IPS-NIHi7 (cell line): Measurements from ENCODE around the gene CHIT1.
A peak's percentile ranks its signal among the peaks of the same experiment; 100 is the strongest.

Experiments
- DNase-seq: peaks from one replicate; pipeline ENCODE4 v3.0.0; 2012; ENCODE audit warnings: mixed read lengths; ENCODE audit errors: extremely low spot score

Gene CHIT1

DNA sequence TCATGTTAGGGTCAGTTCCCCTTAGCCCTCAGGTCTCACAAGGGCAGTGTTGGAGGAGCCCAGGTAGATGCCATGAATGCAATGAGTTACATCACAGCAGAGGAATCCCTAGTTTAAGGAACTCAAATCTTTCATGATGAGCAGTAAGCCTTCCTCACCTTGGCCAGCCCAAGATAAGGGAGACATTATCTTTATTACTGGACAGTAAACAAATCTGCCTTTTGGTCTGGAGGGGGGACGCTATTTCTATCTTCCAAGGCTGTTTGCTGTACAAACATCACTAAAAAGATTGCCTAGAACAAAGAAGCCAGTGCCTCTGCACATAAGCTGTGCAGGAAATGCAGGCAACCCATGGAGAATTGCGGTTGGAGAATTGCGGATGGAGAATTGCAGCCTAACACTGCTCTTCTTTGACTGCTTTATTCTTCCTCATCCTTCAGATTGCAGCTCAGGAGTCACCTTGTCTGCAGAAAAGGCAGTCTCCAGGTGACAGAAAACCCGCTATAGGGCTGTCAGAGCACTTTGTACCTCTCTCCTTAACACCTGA lies 40.7 kb downstream of the CHIT1 start:
- DNase-seq: no peak

DNA sequence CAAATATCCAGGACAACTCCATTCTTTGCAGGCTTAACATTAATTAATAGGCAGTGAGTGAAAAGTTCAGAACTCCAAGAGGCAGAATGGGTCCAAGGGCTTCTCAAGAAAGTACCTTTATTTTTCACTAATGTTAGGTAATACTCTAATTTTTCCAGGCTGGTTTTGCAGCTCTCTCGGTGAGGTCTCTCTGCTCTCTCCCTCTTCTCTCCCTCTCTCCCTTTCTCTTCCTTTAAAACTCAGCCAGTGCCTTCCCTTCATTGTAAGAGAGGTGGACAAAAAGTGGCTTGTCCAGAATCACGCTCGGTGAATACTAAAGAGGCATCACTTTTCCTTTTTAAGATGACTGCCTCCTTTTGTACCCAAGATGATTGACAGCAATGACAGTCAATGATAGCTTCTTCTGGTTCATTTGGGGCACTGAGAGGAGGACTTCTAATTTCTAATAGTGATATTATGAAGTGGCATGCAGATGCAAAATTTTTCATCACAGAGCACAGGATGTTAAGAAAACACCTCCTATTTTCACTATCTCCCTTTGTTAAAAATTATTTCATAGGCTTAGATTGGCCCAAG lies 41.7 kb downstream of the CHIT1 start:
- DNase-seq: no peak

DNA sequence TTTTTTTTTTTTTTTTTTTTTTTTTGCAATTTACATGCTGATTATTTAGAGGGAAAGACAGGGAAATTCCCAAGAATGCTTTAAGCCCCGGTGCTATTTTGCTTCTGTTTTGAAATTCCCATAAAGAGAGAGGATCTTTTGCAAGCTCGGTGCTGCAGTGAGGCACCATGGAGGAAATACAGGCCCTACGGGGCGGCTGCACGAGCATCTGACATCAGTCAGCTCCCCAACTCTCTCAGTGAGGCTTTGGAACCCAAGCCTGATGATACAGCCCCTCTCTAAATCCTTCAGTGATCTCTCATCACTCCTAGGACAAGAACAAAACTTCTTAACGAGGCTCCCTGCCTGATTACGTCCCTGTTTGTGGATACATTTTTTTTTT lies 42.2 kb downstream of the CHIT1 start:
- DNase-seq: no peak

GRCh38 chr1:203186446-203187303 lies 42.8 kb downstream of the CHIT1 start, which contains the start of gene CHI3L1:
Gene CHI3L1 (minus strand): TSS chr1:203186704. CDS start chr1:203186623, 81 bp downstream.
- peak; percentile 51 for DNase-seq

DNA sequence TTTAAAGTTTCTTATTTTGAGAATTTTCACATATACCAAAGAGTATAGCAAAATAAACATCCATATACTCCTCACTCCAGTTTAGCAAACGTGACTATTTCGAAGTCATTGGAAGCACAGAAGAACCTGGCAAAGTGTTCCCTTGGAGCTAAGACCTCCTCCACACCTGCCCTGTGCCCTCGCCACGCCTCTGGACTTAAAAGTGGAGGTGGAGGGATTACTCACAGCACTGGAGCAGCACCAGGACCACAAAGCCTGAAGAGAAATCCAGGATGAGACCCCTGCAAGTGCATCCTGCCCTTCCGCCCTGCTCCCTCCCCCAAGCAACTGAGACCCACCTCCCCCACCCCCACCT lies 43.4 kb downstream of the CHIT1 start:
- no peak for DNase-seq

- DNase-seq: no peak
Observed at GRCh38 chr1:203185585-203185984, 43.9 kb downstream of the CHIT1 start.

DNA sequence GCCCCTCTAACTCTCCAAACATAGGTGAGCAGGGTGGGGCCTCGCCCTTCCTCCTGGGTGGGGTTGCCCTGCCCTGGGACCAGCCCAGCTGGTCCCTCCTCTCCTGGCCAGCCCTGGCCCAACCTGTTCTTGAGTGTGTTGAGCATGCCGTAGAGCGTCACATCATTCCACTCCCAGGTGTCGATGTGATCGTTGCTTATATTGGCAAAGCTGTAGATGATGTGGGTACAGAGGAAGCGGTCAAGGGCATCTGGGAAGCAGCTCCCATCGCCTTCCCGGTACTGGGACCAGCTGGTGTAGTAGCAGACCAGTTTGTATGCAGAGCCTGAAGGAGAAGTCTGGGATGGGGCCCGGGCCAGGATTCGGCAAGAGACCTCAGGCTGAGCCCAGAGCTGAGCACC lies 44.4 kb downstream of the CHIT1 start:
- no peak for DNase-seq

DNA sequence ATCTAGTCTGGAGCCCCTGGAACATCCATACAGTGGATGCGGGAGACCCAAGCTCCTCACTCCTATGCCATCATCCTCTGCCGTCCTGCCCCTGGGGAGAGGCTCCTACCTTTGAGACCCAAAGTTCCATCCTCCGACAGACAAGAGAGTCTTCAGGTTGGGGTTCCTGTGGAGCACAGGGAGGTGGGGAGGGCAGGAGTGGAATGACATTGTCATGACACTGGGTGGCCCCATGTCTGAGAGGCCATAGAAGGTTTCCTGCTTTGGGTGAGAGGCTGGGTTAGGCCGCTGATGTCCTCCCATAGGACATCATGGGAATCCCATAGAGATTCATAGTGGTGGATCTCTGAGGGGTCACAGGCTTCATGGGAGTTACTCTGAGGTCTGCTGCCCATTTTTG lies 45.0 kb downstream of the CHIT1 start:
- no peak for DNase-seq

- no peak for DNase-seq
Observed at GRCh38 chr1:203183828-203184227, 45.6 kb downstream of the CHIT1 start.

GRCh38 chr1:203182387-203182953 lies 47.0 kb downstream of the CHIT1 start:
- no peak for DNase-seq

- DNase-seq: no peak
Observed at GRCh38 chr1:203181586-203182386, 47.7 kb downstream of the CHIT1 start.

DNA sequence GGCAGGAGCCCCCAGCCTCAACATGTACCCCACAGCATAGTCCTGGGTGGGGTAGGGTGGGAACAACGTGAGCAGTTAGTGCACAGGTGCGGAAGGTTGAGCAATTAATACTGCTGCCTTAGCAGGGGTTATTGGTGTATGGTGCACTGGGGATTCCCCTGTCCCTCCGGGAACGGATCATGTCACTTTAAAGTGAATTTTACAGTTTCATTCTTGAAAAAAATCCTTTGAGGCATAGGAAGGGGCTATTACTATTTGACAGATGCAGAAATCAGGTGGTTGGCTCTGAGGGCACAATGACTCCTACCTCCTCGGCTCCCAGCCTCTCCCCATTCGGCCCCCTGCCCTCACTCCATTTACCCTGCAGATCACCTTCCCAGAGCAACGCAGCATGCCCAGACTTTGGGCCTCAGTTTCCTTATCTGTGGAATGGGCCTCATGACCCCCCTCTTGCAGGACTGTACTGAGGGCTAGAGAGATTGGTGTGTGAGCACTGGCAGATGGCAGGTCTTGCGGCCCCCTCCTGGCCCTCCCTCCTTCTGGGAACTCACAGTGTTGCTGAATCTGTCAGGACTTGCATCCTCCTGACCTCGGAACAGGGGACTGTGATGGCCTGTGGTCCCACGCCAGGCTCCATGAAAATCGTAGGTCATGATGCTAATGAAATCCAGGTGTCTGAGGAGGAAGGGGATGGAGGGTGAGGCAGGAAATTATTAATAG lies 48.7 kb downstream of the CHIT1 start:
- DNase-seq: no peak

DNA sequence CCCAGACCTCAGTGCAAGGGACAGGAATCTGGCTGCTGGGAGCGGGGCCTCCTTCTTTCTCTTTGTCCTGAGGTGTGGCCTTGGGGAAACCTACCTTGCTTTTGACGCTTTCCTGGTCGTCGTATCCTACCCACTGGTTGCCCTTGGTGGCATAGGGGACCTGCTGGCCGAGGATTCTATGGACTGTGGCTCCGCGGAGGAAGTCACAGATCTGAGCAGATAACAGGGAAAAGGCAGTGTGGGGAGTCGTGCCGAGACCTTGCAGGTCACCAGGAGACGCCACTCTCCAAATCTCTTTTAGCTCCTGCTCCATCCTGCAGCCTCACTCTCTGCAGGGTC lies 49.8 kb downstream of the CHIT1 start:
- no peak for DNase-seq

- DNase-seq: no peak
Observed at GRCh38 chr1:203178821-203179666, 50.4 kb downstream of the CHIT1 start.

DNA sequence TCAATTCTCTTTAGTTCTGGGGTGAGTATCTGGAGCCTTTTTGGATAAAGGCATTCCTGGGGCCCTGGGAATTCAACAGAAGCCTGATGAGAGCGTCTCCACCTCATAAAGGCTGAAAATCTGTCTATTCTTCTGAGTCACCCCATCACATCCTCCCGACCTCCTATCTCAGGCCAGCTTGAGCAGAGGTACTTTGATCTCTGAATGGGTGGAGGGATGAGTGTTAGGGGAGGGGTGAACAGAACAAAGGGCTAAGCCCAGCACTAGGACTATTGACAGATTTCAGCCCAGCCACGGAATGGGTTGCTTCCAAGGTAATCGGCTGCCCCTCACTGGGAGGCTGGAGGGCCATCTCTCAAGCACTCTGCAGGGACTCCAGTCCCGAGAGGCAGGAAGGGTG lies 51.4 kb downstream of the CHIT1 start:
- DNase-seq: peak; percentile 71

DNA sequence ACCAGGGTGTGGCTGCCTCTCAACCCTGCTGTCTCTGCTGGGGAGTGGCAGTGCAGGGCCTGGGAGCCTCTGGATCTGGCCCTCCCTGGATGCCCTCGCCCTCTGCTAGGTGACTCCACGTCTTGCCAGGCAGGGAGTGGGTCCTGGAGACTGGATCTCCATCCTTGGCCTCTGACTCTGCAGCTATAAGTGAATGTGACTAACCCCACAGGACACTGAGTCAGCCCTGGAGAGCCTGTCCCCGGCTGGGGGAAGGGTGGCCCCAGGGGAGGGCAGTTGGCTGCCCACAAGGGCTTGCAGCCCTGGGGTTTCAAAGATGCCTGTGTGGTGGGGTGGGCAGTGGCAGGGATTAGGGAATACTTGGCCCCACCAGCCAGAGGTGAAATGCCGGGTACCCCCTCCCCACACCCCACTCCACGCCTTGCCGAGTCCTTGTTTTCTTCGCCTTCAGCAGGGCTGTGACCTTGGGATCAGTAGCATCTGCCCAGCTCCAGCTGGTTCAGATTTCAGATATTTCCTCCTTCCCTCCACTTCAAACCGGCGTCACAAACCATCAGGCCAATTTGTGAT lies 51.9 kb downstream of the CHIT1 start:
- DNase-seq: no peak

DNA sequence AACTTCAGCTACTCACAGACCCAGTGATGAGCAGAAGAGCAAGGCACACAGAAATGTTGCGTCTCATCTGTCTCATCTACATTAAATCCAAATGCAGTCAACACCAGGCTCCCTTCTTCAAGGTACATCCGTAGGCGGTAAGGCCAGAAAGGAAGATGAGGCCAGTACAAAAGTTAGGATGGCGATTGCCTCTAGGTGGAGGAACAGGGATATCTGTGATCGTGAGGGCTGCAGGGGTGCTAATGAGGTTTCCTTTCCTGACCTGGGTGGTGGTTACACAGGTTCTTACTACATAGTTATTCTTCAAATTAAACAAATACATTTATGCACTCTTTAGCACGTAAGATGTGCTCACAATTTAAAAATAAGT lies 52.5 kb downstream of the CHIT1 start:
- no peak for DNase-seq

DNA sequence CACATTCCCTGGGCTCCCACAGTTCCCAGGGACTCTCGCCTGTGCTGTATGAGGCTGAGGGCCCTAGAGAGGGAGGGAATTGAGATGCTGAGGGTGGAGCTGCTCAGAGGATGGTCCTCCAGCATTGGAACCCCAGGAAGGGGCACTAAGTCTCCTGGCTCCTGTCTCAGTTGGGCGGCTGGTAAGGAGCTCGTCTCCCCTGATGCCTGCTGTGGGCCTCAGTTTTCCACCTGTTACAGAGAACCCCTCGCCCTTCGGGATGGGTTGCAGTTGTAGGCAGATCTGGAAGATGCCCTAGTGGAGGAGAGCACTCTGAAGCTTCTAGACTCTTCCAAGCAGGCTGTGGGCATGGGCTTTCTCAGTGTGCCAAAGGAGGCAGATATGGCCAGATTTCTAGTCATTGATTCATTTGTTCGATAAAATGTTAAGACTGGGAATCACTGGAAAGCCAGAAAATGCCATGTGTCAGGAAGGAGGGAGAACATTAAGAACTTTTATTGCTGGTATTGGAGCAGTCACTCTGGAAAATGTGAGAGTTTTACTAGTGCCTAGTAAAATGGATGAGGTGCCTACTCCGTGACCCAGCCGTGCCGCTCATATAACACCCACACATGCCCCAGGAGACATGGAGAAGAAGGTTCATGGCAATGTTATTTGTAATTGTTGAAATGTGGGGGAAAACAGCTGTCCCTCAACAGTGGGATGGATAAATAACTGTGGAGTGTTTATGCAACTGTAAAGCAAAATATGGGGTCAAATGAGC lies 53.0 kb downstream of the CHIT1 start:
- no peak for DNase-seq

DNA sequence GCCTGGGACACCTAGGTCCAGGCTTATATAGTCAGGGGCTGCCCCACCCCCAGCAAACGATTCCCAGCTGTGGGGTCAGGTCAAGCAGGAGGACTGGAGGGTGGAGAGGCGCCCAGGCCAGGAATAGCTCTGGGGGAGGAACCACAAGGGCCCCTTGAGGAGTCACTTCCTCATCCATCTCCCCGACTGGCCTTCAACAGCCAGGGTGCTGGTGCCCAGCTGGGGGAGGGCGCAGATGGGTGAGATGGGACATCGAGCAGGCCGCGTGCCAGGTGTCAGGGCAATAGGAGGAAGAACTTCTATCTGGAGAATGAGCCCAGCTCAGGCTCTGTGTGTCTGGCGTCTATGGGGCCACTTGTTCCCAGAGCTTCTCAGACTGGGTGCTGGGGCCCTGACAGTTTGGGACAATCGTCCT lies 53.6 kb downstream of the CHIT1 start:
- no peak for DNase-seq
